CD4-positive, alpha-beta T cell (primary cell): Measurements from ENCODE around the gene PKIB. TPM values are rescaled to one million over a fixed set of nuclear protein-coding genes. Genes with fewer than 3 reads are reported as not detected.

Experiments
- ATAC-seq: fragments of 200-7000 bp; cut with Tn5 transposase; one replicate; pipeline ENCODE4 v1.10.0; 2022; ENCODE audit warnings: mild to moderate bottlenecking; ENCODE audit not compliant: poor library complexity
- CTCF ChIA-PET: fragments of 350-600 bp; sonication (Branson Sonifier 250); formaldehyde crosslinking; loops from one replicate; lab custom pipeline; 2021; ENCODE audit warnings: antibody characterized with exemption, inconsistent platforms; lab: Charles Lee
- POLR2A ChIA-PET: fragments of 350-600 bp; sonication (Branson Sonifier 250); formaldehyde crosslinking; loops from one replicate; lab custom pipeline; 2021; ENCODE audit warnings: antibody characterized with exemption, inconsistent platforms; lab: Charles Lee
- DNase-seq, 14 experiments: peaks; one replicate each; pipeline ENCODE4 v3.0.0-alpha.2; 2013 to 2020; ENCODE audit warnings: mixed read lengths in 2 of 14
- H3K27ac ChIP-seq, 2 donors: one replicate each; pipeline versions ENCODE4 v1.5.1 to v1.7.0; 2013; ENCODE audit warnings: low read length in 2 of 2, low read depth in 1 of 2, mild to moderate bottlenecking in 1 of 2
- H3K27me3 ChIP-seq, 2 experiments: 1 replicate in 1 of 2; 2 replicates in 1 of 2; pipeline versions ENCODE4 v1.6.1 to v1.7.0; 2013; ENCODE audit warnings: low read length in 2 of 2, control low read depth in 1 of 2, mild to moderate bottlenecking in 1 of 2, moderate library complexity in 1 of 2; ENCODE audit not compliant: insufficient read depth in 2 of 2, control insufficient read depth in 1 of 2
- H3K36me3 ChIP-seq: one replicate; pipeline ENCODE4 v1.6.1; 2013; ENCODE audit warnings: low read length, control low read depth; ENCODE audit not compliant: insufficient read depth
- H3K4me1 ChIP-seq: one replicate; pipeline ENCODE4 v1.6.1; 2013; ENCODE audit warnings: low read length, control low read depth; ENCODE audit not compliant: insufficient read depth
- H3K4me3 ChIP-seq: one replicate; pipeline ENCODE4 v1.5.1; 2013; ENCODE audit warnings: mild to moderate bottlenecking, low read length, moderate library complexity
- H3K9me3 ChIP-seq, 2 experiments: 1 replicate in 1 of 2; 2 replicates in 1 of 2; pipeline versions ENCODE4 v1.6.1 to v1.7.0; 2013; ENCODE audit warnings: low read length in 2 of 2, mild to moderate bottlenecking in 2 of 2, control low read depth in 1 of 2, moderate library complexity in 1 of 2; ENCODE audit not compliant: control insufficient read depth in 1 of 2, insufficient read depth in 1 of 2
- H3K27ac Mint-ChIP-seq: one replicate; pipeline ENCODE4 v1.8.0; 2020; ENCODE audit warnings: mixed read lengths
- H3K27me3 Mint-ChIP-seq: one replicate; pipeline ENCODE4 v1.8.0; 2021; ENCODE audit warnings: mixed read lengths
- H3K36me3 Mint-ChIP-seq: one replicate; pipeline ENCODE4 v1.8.0; 2021; ENCODE audit warnings: low read depth, mixed read lengths
- H3K4me1 Mint-ChIP-seq: one replicate; pipeline ENCODE4 v1.8.0; 2021; ENCODE audit warnings: low read depth, mixed read lengths
- H3K4me3 Mint-ChIP-seq: one replicate; pipeline ENCODE4 v1.8.0; 2020; ENCODE audit warnings: mild to moderate bottlenecking, mixed read lengths
- H3K9me3 Mint-ChIP-seq: one replicate; pipeline ENCODE4 v1.8.0; 2020; ENCODE audit warnings: mixed read lengths
- intact Hi-C, 2 experiments: fragments of 100-400 bp; cut with DNase I in 1 of 2; cut with micrococcal nuclease in 1 of 2; formaldehyde crosslinking; loops; one replicate each; pipeline versions ENCODE4 v1.15.1 to v1.9.0; 2023 to 2025; cut with DNase I, micrococcal nuclease
- total RNA-seq, 174 experiments: library from RNA in 2 of 174; stranded (reverse) in 2 of 174; gene quantifications; one replicate each; pipeline ENCODE4 v1.2.3 and lab custom pipeline; 2021 to 2026
- TF ChIP-seq, protein P1 (sequence below): fragments of 200-600 bp; IDR thresholded peaks from one replicate; pipeline ENCODE4 v1.8.0; 2022; ENCODE audit warnings: antibody characterized with exemption, mild to moderate bottlenecking

PKIB gene
- total RNA-seq, 2 experiments from 2014 or later: 0.47 to 1.1 TPM

GRCh38 chr6:122622479-122622878 lies 12.3 kb downstream of the PKIB start:
- Histone ChIP-seq H3K36me3 (no peaks in the 10 kb centered on the region), H3K27me3 (no peaks in the 10 kb centered on the region), H3K9me3 (no peaks in the 10 kb centered on the region), H3K4me3 (no peak overlapping the region), H3K4me1 (no peaks in the 10 kb centered on the region), H3K27ac (no peak overlapping the region)
- intact Hi-C loops: no loop called here
- Mint-ChIP-seq H3K27ac (no peak overlapping the region), H3K27me3 (peaks cover 17% of the 10 kb centered on the region), H3K36me3 (no peaks in the 10 kb centered on the region), H3K9me3 (no peaks in the 10 kb centered on the region), H3K4me3 (no peak overlapping the region), H3K4me1 (no peaks in the 10 kb centered on the region)
- no peak for ATAC-seq
- DNase-seq: no peak
- TF ChIP-seq, protein P1, sequence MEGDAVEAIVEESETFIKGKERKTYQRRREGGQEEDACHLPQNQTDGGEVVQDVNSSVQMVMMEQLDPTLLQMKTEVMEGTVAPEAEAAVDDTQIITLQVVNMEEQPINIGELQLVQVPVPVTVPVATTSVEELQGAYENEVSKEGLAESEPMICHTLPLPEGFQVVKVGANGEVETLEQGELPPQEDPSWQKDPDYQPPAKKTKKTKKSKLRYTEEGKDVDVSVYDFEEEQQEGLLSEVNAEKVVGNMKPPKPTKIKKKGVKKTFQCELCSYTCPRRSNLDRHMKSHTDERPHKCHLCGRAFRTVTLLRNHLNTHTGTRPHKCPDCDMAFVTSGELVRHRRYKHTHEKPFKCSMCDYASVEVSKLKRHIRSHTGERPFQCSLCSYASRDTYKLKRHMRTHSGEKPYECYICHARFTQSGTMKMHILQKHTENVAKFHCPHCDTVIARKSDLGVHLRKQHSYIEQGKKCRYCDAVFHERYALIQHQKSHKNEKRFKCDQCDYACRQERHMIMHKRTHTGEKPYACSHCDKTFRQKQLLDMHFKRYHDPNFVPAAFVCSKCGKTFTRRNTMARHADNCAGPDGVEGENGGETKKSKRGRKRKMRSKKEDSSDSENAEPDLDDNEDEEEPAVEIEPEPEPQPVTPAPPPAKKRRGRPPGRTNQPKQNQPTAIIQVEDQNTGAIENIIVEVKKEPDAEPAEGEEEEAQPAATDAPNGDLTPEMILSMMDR: no peak
- CTCF ChIA-PET: no interaction called here
- POLR2A ChIA-PET: no interaction called here

DNA sequence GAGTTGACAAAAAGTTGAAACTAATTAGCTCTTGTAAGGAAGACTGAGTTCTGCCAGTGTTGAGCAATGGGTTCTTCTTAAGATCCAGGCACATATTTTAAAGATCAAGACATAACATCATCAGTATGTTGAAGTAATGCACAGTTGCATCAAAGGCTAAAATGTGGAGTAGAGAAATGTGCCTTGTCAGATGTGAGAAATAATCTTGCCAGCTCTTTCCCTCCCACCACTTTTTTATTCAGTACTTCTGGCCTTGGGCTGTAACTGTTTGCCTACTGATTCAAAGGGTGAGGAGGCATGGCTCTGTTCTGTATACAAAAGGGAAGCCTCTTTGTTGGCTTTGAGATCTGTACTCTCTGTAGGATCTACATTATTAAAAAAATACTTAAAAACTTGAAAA lies 13.1 kb downstream of the PKIB start:
- Mint-ChIP-seq H3K4me1 (no peaks in the 10 kb centered on the region), H3K9me3 (no peaks in the 10 kb centered on the region)

GRCh38 chr6:122624853-122625252 lies 14.6 kb downstream of the PKIB start:
- no peak for DNase-seq
- Mint-ChIP-seq H3K9me3 (no peaks in the 10 kb centered on the region), H3K36me3 (no peaks in the 10 kb centered on the region), H3K27me3 (peaks cover 16% of the 10 kb centered on the region), H3K4me3 (no peak overlapping the region), H3K27ac (no peak overlapping the region), H3K4me1 (no peaks in the 10 kb centered on the region)
- CTCF ChIA-PET: no interaction called here
- intact Hi-C loops: no loop called here
- POLR2A ChIA-PET: no interaction called here
- no peak overlapping the region for H3K4me3 ChIP-seq
- no peaks in the 10 kb centered on the region for H3K27me3 ChIP-seq
- no peaks in the 10 kb centered on the region for H3K9me3 ChIP-seq
- TF ChIP-seq, protein P1: no peak
- H3K36me3 ChIP-seq: no peaks in the 10 kb centered on the region
- H3K4me1 ChIP-seq: no peaks in the 10 kb centered on the region
- no peak overlapping the region for H3K27ac ChIP-seq
- ATAC-seq: no peak

More for the DNA sequence above, 13.1 kb downstream of the PKIB start:
- Histone ChIP-seq H3K9me3 (no peaks in the 10 kb centered on the region), H3K27me3 (no peaks in the 10 kb centered on the region), H3K36me3 (no peaks in the 10 kb centered on the region), H3K4me3 (no peak overlapping the region), H3K4me1 (no peaks in the 10 kb centered on the region), H3K27ac (no peak overlapping the region)
- TF ChIP-seq, protein P1: no peak
- DNase-seq: no peak
- Mint-ChIP-seq H3K27me3 (peaks cover 17% of the 10 kb centered on the region), H3K27ac (no peak overlapping the region), H3K4me3 (no peak overlapping the region), H3K36me3 (no peaks in the 10 kb centered on the region)
- intact Hi-C loops: no loop called here
- CTCF ChIA-PET: no interaction called here
- POLR2A ChIA-PET: no interaction called here
- ATAC-seq: no peak
